Measurements from ENCODE around the gene RPL23.
A peak's percentile ranks its signal among the peaks of the same experiment; 100 is the strongest.

DNA sequence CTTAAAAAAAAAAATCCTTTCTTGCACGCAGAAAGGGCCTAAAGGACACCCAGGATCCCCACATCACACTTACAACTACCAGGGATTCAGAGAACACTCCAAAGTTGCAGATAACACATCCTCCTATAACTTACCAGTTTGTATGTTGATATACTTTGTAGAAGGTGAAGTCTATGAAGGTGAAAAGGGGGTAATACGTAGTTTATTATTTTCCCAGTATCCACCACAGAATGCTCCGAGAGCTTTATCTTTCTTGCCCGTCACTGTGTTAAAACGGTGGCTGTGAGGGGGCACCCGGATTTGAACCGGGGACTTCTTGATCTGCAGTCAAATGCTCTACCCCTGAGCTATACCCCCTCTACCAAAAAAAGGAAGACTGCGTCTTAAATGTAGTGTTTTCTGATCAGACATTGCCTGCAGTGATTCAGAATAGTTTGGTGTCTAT is 7.9 kb upstream of the RPL23 start:
- TF ChIP-seq, protein P1, sequence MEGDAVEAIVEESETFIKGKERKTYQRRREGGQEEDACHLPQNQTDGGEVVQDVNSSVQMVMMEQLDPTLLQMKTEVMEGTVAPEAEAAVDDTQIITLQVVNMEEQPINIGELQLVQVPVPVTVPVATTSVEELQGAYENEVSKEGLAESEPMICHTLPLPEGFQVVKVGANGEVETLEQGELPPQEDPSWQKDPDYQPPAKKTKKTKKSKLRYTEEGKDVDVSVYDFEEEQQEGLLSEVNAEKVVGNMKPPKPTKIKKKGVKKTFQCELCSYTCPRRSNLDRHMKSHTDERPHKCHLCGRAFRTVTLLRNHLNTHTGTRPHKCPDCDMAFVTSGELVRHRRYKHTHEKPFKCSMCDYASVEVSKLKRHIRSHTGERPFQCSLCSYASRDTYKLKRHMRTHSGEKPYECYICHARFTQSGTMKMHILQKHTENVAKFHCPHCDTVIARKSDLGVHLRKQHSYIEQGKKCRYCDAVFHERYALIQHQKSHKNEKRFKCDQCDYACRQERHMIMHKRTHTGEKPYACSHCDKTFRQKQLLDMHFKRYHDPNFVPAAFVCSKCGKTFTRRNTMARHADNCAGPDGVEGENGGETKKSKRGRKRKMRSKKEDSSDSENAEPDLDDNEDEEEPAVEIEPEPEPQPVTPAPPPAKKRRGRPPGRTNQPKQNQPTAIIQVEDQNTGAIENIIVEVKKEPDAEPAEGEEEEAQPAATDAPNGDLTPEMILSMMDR (conservative IDR thresholded peaks at IDR 0.05; ENCODE audit: low read depth in 2 of 2) = no peak
- no peak for TF ChIP-seq POLR2AphosphoS5 (IDR thresholded peaks at IDR 0.05; ENCODE audit: low read depth)
- 0 out of 2 replicates have a peak, but pooled peaks have one; percentile 4 for TF ChIP-seq CREB1 (CRISPR knock-in tag; IDR thresholded peaks at IDR 0.05; ENCODE audit: low read depth)
- TF ChIP-seq EZH2 (IDR thresholded peaks at IDR 0.05; ENCODE audit: low read depth, unreplicated experiment) = no peak
- no peak for TF ChIP-seq ZNF114 (CRISPR knock-in tag; IDR thresholded peaks at IDR 0.05)
- TF ChIP-seq REST (IDR thresholded peaks at IDR 0.05; ENCODE audit: unreplicated experiment) = no peak
- no peak for TF ChIP-seq EZH2phosphoT487 (IDR thresholded peaks at IDR 0.05; ENCODE audit: unreplicated experiment)
- TF ChIP-seq, protein P2, sequence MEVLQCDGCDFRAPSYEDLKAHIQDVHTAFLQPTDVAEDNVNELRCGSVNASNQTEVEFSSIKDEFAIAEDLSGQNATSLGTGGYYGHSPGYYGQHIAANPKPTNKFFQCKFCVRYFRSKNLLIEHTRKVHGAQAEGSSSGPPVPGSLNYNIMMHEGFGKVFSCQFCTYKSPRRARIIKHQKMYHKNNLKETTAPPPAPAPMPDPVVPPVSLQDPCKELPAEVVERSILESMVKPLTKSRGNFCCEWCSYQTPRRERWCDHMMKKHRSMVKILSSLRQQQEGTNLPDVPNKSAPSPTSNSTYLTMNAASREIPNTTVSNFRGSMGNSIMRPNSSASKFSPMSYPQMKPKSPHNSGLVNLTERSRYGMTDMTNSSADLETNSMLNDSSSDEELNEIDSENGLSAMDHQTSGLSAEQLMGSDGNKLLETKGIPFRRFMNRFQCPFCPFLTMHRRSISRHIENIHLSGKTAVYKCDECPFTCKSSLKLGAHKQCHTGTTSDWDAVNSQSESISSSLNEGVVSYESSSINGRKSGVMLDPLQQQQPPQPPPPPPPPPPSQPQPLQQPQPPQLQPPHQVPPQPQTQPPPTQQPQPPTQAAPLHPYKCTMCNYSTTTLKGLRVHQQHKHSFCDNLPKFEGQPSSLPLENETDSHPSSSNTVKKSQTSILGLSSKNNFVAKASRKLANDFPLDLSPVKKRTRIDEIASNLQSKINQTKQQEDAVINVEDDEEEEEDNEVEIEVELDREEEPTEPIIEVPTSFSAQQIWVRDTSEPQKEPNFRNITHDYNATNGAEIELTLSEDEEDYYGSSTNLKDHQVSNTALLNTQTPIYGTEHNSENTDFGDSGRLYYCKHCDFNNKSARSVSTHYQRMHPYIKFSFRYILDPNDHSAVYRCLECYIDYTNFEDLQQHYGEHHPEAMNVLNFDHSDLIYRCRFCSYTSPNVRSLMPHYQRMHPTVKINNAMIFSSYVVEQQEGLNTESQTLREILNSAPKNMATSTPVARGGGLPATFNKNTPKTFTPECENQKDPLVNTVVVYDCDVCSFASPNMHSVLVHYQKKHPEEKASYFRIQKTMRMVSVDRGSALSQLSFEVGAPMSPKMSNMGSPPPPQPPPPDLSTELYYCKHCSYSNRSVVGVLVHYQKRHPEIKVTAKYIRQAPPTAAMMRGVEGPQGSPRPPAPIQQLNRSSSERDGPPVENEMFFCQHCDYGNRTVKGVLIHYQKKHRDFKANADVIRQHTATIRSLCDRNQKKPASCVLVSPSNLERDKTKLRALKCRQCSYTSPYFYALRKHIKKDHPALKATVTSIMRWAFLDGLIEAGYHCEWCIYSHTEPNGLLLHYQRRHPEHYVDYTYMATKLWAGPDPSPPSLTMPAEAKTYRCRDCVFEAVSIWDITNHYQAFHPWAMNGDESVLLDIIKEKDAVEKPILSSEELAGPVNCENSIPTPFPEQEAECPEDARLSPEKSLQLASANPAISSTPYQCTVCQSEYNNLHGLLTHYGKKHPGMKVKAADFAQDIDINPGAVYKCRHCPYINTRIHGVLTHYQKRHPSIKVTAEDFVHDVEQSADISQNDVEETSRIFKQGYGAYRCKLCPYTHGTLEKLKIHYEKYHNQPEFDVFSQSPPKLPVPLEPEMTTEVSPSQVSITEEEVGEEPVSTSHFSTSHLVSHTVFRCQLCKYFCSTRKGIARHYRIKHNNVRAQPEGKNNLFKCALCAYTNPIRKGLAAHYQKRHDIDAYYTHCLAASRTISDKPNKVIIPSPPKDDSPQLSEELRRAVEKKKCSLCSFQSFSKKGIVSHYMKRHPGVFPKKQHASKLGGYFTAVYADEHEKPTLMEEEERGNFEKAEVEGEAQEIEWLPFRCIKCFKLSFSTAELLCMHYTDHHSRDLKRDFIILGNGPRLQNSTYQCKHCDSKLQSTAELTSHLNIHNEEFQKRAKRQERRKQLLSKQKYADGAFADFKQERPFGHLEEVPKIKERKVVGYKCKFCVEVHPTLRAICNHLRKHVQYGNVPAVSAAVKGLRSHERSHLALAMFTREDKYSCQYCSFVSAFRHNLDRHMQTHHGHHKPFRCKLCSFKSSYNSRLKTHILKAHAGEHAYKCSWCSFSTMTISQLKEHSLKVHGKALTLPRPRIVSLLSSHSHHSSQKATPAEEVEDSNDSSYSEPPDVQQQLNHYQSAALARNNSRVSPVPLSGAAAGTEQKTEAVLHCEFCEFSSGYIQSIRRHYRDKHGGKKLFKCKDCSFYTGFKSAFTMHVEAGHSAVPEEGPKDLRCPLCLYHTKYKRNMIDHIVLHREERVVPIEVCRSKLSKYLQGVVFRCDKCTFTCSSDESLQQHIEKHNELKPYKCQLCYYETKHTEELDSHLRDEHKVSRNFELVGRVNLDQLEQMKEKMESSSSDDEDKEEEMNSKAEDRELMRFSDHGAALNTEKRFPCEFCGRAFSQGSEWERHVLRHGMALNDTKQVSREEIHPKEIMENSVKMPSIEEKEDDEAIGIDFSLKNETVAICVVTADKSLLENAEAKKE (CRISPR knock-in tag; IDR thresholded peaks at IDR 0.05) = no peak

Data from GM23338 (cell line).